ENCODE results near the gene CENPC. TPM values are rescaled to one million over a fixed set of nuclear protein-coding genes. Genes with fewer than 3 reads are reported as not detected.

CENPC gene
- total RNA-seq, 1 donor from 2014 or later, result 26.4 TPM

DNA sequence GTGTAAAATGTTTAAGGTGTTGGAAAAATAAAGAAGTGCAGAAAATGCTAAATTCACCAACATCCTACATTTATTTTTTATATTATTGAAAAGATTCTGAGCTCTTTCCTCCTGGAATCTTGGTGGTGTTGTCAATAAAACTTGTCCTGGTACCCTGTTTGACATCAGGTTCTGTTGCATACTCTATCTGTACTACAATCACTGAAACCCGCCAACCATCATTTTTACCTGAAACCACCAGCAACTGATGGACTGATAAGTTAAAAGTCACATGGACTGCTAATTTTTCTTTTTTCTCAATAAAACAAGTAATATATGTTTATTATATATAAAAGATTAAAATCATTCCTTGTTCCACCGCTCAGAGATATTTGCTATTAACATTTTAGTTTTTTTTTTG is 36.6 kb upstream of the CENPC start:
- no peaks in the 10 kb centered on the region for H3K27me3 Mint-ChIP-seq
- no peak overlapping the region for H3K4me3 Mint-ChIP-seq (ENCODE audit: low read depth)
- H3K4me1 Mint-ChIP-seq (ENCODE audit: low read depth), result no peaks in the 10 kb centered on the region
- no peak overlapping the region for H3K27ac Mint-ChIP-seq
- no peak for DNase-seq (ENCODE audit: low spot score, unreplicated experiment)
- no peaks in the 10 kb centered on the region for H3K36me3 Mint-ChIP-seq (ENCODE audit: insufficient read depth)
- TF ChIP-seq, protein P1, sequence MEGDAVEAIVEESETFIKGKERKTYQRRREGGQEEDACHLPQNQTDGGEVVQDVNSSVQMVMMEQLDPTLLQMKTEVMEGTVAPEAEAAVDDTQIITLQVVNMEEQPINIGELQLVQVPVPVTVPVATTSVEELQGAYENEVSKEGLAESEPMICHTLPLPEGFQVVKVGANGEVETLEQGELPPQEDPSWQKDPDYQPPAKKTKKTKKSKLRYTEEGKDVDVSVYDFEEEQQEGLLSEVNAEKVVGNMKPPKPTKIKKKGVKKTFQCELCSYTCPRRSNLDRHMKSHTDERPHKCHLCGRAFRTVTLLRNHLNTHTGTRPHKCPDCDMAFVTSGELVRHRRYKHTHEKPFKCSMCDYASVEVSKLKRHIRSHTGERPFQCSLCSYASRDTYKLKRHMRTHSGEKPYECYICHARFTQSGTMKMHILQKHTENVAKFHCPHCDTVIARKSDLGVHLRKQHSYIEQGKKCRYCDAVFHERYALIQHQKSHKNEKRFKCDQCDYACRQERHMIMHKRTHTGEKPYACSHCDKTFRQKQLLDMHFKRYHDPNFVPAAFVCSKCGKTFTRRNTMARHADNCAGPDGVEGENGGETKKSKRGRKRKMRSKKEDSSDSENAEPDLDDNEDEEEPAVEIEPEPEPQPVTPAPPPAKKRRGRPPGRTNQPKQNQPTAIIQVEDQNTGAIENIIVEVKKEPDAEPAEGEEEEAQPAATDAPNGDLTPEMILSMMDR (IDR thresholded peaks at IDR 0.05; ENCODE audit: unreplicated experiment), result no peak
- no peaks in the 10 kb centered on the region for H3K9me3 Mint-ChIP-seq (ENCODE audit: low read depth)

DNA sequence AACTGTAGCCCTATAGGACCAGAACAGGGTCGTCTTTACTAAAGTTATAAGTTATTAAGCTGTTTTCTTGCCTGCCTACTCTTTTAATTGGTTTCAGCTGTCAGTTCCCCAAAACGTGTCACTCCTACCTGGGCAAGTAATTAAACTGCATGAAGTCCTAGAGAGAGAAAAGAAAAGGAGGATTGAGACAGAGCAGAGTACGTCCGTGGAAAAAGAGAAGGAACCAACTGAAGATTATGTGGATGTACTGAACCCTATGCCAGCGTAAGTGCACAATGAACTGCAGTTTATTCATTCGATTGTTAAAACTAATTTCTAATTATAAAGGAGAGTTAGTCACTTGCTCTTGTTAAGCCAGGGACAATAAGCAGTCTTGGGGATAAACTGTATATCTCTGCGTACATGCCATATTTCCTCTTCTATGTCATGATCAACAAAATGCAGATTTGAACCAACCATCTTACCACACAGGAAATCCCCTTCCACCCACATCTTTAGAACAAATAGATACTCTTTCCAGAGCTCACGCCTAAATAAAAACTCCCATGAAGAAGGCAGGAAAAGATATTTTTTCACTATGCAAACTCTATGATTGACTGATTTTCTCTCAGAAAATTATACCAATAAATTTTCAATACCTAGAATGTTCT is 36.0 kb upstream of the CENPC start:
- no peak for DNase-seq (ENCODE audit: low spot score, unreplicated experiment)
- Mint-ChIP-seq H3K27ac (no peak overlapping the region), H3K4me3 (ENCODE audit: low read depth) (no peak overlapping the region), H3K27me3 (no peaks in the 10 kb centered on the region), H3K9me3 (ENCODE audit: low read depth) (no peaks in the 10 kb centered on the region), H3K36me3 (ENCODE audit: insufficient read depth) (no peaks in the 10 kb centered on the region), H3K4me1 (ENCODE audit: low read depth) (no peaks in the 10 kb centered on the region)
- TF ChIP-seq, protein P1 (IDR thresholded peaks at IDR 0.05; ENCODE audit: unreplicated experiment), result no peak

DNA sequence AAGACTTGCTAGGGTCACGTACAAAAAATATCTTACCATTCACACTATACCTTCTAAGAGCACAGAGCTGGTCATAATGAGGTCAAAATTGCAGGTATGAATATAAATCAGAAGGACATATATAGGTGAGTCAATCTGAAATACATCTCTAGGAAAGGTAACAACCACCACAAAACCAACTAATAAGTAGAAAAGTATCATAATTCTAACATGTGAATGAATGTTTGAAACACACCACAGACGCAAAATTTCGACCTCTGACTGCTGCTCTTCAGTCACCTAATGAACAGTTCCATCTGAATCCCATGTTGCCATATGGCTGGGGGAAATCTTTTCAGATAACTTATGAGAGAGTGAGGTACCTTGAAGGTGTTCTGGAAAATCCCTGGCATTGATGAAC is 35.3 kb upstream of the CENPC start:
- H3K27me3 Mint-ChIP-seq, result no peaks in the 10 kb centered on the region
- no peak overlapping the region for H3K4me3 Mint-ChIP-seq (ENCODE audit: low read depth)
- H3K4me1 Mint-ChIP-seq (ENCODE audit: low read depth), result no peaks in the 10 kb centered on the region
- no peak overlapping the region for H3K27ac Mint-ChIP-seq
- H3K36me3 Mint-ChIP-seq (ENCODE audit: insufficient read depth), result no peaks in the 10 kb centered on the region
- no peak for DNase-seq (ENCODE audit: low spot score, unreplicated experiment)
- no peaks in the 10 kb centered on the region for H3K9me3 Mint-ChIP-seq (ENCODE audit: low read depth)
- TF ChIP-seq, protein P1 (IDR thresholded peaks at IDR 0.05; ENCODE audit: unreplicated experiment), result no peak

DNA sequence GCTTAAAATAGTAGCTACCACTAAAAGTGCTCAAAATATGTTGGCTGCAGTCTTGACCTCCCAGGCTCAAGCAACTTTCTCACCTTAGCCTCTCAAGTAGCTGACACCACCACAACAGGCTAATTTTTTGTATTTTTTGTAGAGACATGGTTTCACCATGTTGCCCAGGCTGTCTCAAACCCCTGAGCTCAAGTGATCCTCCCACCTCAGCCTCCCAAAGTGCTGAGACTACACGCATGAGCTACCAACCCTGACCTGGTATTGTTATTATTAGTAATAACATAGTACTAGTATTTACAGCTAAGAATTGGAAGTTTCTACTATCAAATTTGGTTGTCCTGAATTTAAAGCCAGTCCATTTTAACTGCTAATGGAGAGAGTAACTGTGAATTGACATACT is 31.2 kb upstream of the CENPC start:
- TF ChIP-seq, protein P1 (IDR thresholded peaks at IDR 0.05; ENCODE audit: unreplicated experiment), result no peak
- Mint-ChIP-seq H3K4me1 (ENCODE audit: low read depth) (no peaks in the 10 kb centered on the region), H3K4me3 (ENCODE audit: low read depth) (no peak overlapping the region), H3K9me3 (ENCODE audit: low read depth) (no peaks in the 10 kb centered on the region), H3K27ac (no peak overlapping the region), H3K27me3 (no peaks in the 10 kb centered on the region), H3K36me3 (ENCODE audit: insufficient read depth) (no peaks in the 10 kb centered on the region)
- DNase-seq (ENCODE audit: low spot score, unreplicated experiment), result no peak

DNA sequence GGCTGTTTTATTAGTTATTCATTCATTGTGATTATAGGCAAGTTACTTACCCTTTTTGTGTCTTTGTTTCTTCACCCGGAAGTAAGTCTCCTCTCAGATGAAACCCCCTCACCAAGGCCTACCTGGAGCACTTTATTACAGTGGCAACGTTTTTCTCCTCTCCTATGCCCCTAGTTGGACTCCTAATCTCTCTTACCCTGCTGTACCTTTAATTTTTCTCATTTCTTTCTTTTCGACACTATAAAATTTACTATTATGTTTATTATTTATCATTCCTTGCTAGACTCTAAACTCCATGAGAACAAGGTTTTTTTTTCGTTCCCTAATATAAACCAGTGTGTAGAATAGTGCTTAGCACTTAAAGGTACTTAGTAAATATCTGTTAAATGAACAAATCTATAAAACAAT is 30.8 kb upstream of the CENPC start:
- H3K27ac Mint-ChIP-seq, result no peak overlapping the region
- no peak for DNase-seq (ENCODE audit: low spot score, unreplicated experiment)
- TF ChIP-seq, protein P1 (IDR thresholded peaks at IDR 0.05; ENCODE audit: unreplicated experiment), result no peak
- H3K27me3 Mint-ChIP-seq, result no peaks in the 10 kb centered on the region
- no peaks in the 10 kb centered on the region for H3K9me3 Mint-ChIP-seq (ENCODE audit: low read depth)
- H3K4me1 Mint-ChIP-seq (ENCODE audit: low read depth), result no peaks in the 10 kb centered on the region
- H3K36me3 Mint-ChIP-seq (ENCODE audit: insufficient read depth), result no peaks in the 10 kb centered on the region
- H3K4me3 Mint-ChIP-seq (ENCODE audit: low read depth), result no peak overlapping the region

Data from progenitor cell of endocrine pancreas (in vitro differentiated cells).